ENCODE data around the gene ACTL6B. TPM values are rescaled to one million over a fixed set of nuclear protein-coding genes. Genes with fewer than 3 reads are reported as not detected.
A peak's percentile ranks its signal among the peaks of the same experiment; 100 is the strongest.

Gene ACTL6B
- total and polyA plus RNA-seq, 2 of the 13 experiments (the other 11 are each of a cell fraction or from before 2014, with no cell fraction given): not detected

GRCh38 chr7:100705320-100705752 lies 49.1 kb upstream of the ACTL6B start (continued):
- TF ChIP-seq HMGXB3 (CRISPR knock-in tag; IDR thresholded peaks at IDR 0.05; ENCODE audit: borderline replicate concordance) (no peak), BCL6 (CRISPR knock-in tag; IDR thresholded peaks at IDR 0.05) (no peak), CBFB (CRISPR knock-in tag; IDR thresholded peaks at IDR 0.05) (no peak), FOXC1 (CRISPR knock-in tag; IDR thresholded peaks at IDR 0.05; ENCODE audit: borderline replicate concordance) (no peak; the same call in 1 of the 2 replicates), MTA1 (CRISPR knock-in tag; IDR thresholded peaks at IDR 0.05; ENCODE audit: borderline replicate concordance) (peak; percentile 73; the same call in 1 of the 2 replicates), USF2 (IDR thresholded peaks at IDR 0.05; ENCODE audit: low read depth, low read length) (no peak), USF2 (CRISPR knock-in tag; IDR thresholded peaks at IDR 0.05; ENCODE audit: borderline replicate concordance) (peak; percentile 0; the same call in 1 of the 2 replicates), ZSCAN9 (CRISPR knock-in tag; IDR thresholded peaks at IDR 0.05; ENCODE audit: borderline replicate concordance) (no peak; the same call in 1 of the 2 replicates), ZGPAT (CRISPR knock-in tag; IDR thresholded peaks at IDR 0.05) (no peak; the same call in 1 of the 2 replicates), KDM2A (CRISPR knock-in tag; IDR thresholded peaks at IDR 0.05; ENCODE audit: borderline replicate concordance, low read depth) (0 out of 2 replicates have a peak, but pooled peaks have one; percentile 23), ZNF253 (CRISPR knock-in tag; IDR thresholded peaks at IDR 0.05; ENCODE audit: borderline replicate concordance) (no peak), TBX2 (CRISPR knock-in tag; IDR thresholded peaks at IDR 0.05; ENCODE audit: borderline replicate concordance) (no peak), ELF3 (CRISPR knock-in tag; IDR thresholded peaks at IDR 0.05) (0 out of 2 replicates have a peak, but pooled peaks have one; percentile 21), NFATC3 (CRISPR knock-in tag; IDR thresholded peaks at IDR 0.05) (no peak; the same call in 1 of the 2 replicates), ZNF816 (CRISPR knock-in tag; IDR thresholded peaks at IDR 0.05; ENCODE audit: borderline replicate concordance) (no peak; the same call in 1 of the 2 replicates), FOSL2 (CRISPR knock-in tag; IDR thresholded peaks at IDR 0.05) (no peak; the same call in 1 of the 2 replicates), ZNF20 (CRISPR knock-in tag; IDR thresholded peaks at IDR 0.05) (no peak), BRCA1 (CRISPR knock-in tag; IDR thresholded peaks at IDR 0.05) (no peak), ESRRA (CRISPR knock-in tag; IDR thresholded peaks at IDR 0.05; ENCODE audit: low read depth) (no peak), ZNF790 (CRISPR knock-in tag; IDR thresholded peaks at IDR 0.05; ENCODE audit: borderline replicate concordance) (peak; percentile 23; the same call in 1 of the 2 replicates), KLF6 (CRISPR knock-in tag; IDR thresholded peaks at IDR 0.05) (no peak), PRPF4 (IDR thresholded peaks at IDR 0.05; ENCODE audit: low read depth, low read length, poor library complexity, severe bottlenecking) (no peak), KDM6A (CRISPR knock-in tag; IDR thresholded peaks at IDR 0.05; ENCODE audit: low read depth) (no peak), PAF1 (CRISPR knock-in tag; IDR thresholded peaks at IDR 0.05) (no peak)
